SK-N-SH (cell line): ENCODE data around the gene MRPL58. TPM values are rescaled to one million over a fixed set of nuclear protein-coding genes. Genes with fewer than 3 reads are reported as not detected.

Source experiments
- CTCF ChIA-PET: fragments of 300-600, 350-600 bp; formaldehyde crosslinking; extraction: SDS; loops from one replicate; lab custom pipeline; 2021; lab: Yijun Ruan, JAX
- POLR2A ChIA-PET: fragments of 350-600 bp; sonication (Branson Sonifier 250); formaldehyde crosslinking; extraction: SDS; loops from one replicate; lab custom pipeline; 2020; ENCODE audit warnings: antibody characterized with exemption, inconsistent platforms; lab: Yijun Ruan, JAX
- DNase-seq: peaks from one replicate; pipeline ENCODE4 v3.0.0; 2012
- H2AFZ ChIP-seq: fragments of 200-600 bp; sonication (generic); 2 replicates; pipeline ENCODE4 v1.8.1; 2016; ENCODE audit warnings: antibody characterized with exemption, mild to moderate bottlenecking, low read depth
- H3F3A ChIP-seq: fragments of 200-600 bp; sonication (generic); replicated peaks from 2 replicates; pipeline ENCODE3; 2016; ENCODE audit warnings: antibody characterized with exemption, mild to moderate bottlenecking; ENCODE audit not compliant: insufficient read depth
- H3K27ac ChIP-seq, 2 experiments: fragments of 200-500 bp in 1 of 2; fragments of 200-600 bp in 1 of 2; sonication (Bioruptor generic) in 1 of 2; sonication (generic), shearing (Covaris generic) in 1 of 2; 2 replicates each; pipeline versions ENCODE4 v1.5.1 to v1.6.1; 2014 to 2016; ENCODE audit warnings: low read depth in 2 of 2, inconsistent platforms in 1 of 2, low read length in 1 of 2, mild to moderate bottlenecking in 1 of 2, mixed read lengths in 1 of 2
- H3K27me3 ChIP-seq: fragments of 200-600 bp; sonication (generic), shearing (Covaris generic); 2 replicates; pipeline ENCODE4 v1.6.1; 2016; ENCODE audit warnings: mixed run types; ENCODE audit not compliant: insufficient read depth
- H3K36me3 ChIP-seq, 2 experiments: fragments of 200-500 bp in 1 of 2; fragments of 200-600 bp in 1 of 2; sonication (Bioruptor generic) in 1 of 2; sonication (generic) in 1 of 2; replicated peaks in 1 of 2; 2 replicates each; pipeline versions ENCODE3 to v1.5.1; 2014 to 2016; ENCODE audit warnings: low read length in 1 of 2, mild to moderate bottlenecking in 1 of 2; ENCODE audit not compliant: insufficient read depth in 2 of 2, control insufficient read depth in 1 of 2
- H3K4me1 ChIP-seq, 2 experiments: fragments of 200-500 bp in 1 of 2; fragments of 200-600 bp in 1 of 2; sonication (Bioruptor generic) in 1 of 2; sonication (generic), shearing (Covaris generic) in 1 of 2; 2 replicates each; pipeline versions ENCODE4 v1.5.1 to v1.6.1; 2014 to 2016; ENCODE audit warnings: low read depth in 1 of 2, low read length in 1 of 2, mixed run types in 1 of 2; ENCODE audit not compliant: insufficient read depth in 2 of 2, control insufficient read depth in 1 of 2
- H3K4me2 ChIP-seq: fragments of 200-600 bp; sonication (generic), shearing (Covaris generic); 2 replicates; pipeline ENCODE4 v1.6.1; 2017; ENCODE audit warnings: mixed run types
- H3K4me3 ChIP-seq, 2 experiments: fragments of 200-500 bp in 1 of 2; fragments of 200-600 bp in 1 of 2; sonication (Bioruptor generic) in 1 of 2; sonication (generic), shearing (Covaris generic) in 1 of 2; 2 replicates each; pipeline versions ENCODE4 v1.5.1 to v1.8.1; 2014 to 2016; ENCODE audit warnings: low read depth in 2 of 2, inconsistent platforms in 1 of 2, low read length in 1 of 2, mild to moderate bottlenecking in 1 of 2, mixed read lengths in 1 of 2, moderate library complexity in 1 of 2
- H3K79me2 ChIP-seq: fragments of 200-600 bp; sonication (generic); 2 replicates; pipeline ENCODE4 v1.8.1; 2017; ENCODE audit warnings: mild to moderate bottlenecking; ENCODE audit not compliant: insufficient read depth
- H3K9ac ChIP-seq: fragments of 200-600 bp; sonication (generic); 2 replicates; pipeline ENCODE4 v1.6.1; 2017; ENCODE audit warnings: mixed run types
- H3K9me2 ChIP-seq: fragments of 200-600 bp; sonication (generic); 2 replicates; pipeline ENCODE4 v1.6.1; 2017; ENCODE audit warnings: mixed run types
- H3K9me3 ChIP-seq: fragments of 200-600 bp; sonication (generic); 2 replicates; pipeline ENCODE4 v1.6.1; 2017; ENCODE audit warnings: mixed run types, mild to moderate bottlenecking, moderate library complexity
- H4K20me1 ChIP-seq: fragments of 200-600 bp; sonication (generic); 2 replicates; pipeline ENCODE4 v1.6.1; 2017; ENCODE audit warnings: mild to moderate bottlenecking, mixed run types; ENCODE audit not compliant: insufficient read depth
- CHD2 ChIP-seq: fragments of 150-350 bp; IDR thresholded peaks from 2 replicates; pipeline ENCODE4 v1.6.1; 2018; ENCODE audit warnings: low read length; ENCODE audit not compliant: partially characterized antibody
- CTCF ChIP-seq: fragments of 200-600 bp; sonication (generic); IDR thresholded peaks from 2 replicates; pipeline ENCODE4 v1.6.1; 2017; ENCODE audit warnings: antibody characterized with exemption, mild to moderate bottlenecking, moderate library complexity
- FOXM1 ChIP-seq: IDR thresholded peaks from 2 replicates; pipeline ENCODE4 v1.4.0; 2012; ENCODE audit warnings: low read depth, mild to moderate bottlenecking
- GABPA ChIP-seq: IDR thresholded peaks from 2 replicates; pipeline ENCODE4 v1.4.0; 2012; ENCODE audit warnings: low read depth, mild to moderate bottlenecking
- GATA2 ChIP-seq: sonication (generic); formaldehyde crosslinking; IDR thresholded peaks from 2 replicates; pipeline ENCODE4 v1.5.0; 2020; ENCODE audit warnings: mild to moderate bottlenecking, missing genetic modification reagents
- IRF3 ChIP-seq: fragments of 150-350 bp; IDR thresholded peaks from 2 replicates; pipeline ENCODE4 v1.6.1; 2016; ENCODE audit warnings: mild to moderate bottlenecking, low read depth, low read length
- MAX ChIP-seq: IDR thresholded peaks from 2 replicates; pipeline ENCODE4 v1.4.0; 2012; ENCODE audit warnings: low read depth
- MEF2A ChIP-seq: IDR thresholded peaks from 2 replicates; pipeline ENCODE4 v1.4.0; 2012; ENCODE audit warnings: low read depth, borderline replicate concordance
- MXI1 ChIP-seq: IDR thresholded peaks from 2 replicates; pipeline ENCODE4 v1.6.1; 2012; ENCODE audit warnings: mild to moderate bottlenecking, low read depth, low read length, improper control_type of control experiment
- NFIC ChIP-seq: IDR thresholded peaks from 2 replicates; pipeline ENCODE4 v1.4.0; 2012; ENCODE audit warnings: borderline replicate concordance
- NRF1 ChIP-seq: IDR thresholded peaks from 2 replicates; pipeline ENCODE4 v1.6.1; 2012; ENCODE audit warnings: low read depth, mild to moderate bottlenecking, low read length
- POLR2AphosphoS5 ChIP-seq: IDR thresholded peaks from 2 replicates; pipeline ENCODE4 v1.6.1; 2012; ENCODE audit warnings: low read depth, low read length
- RCOR1 ChIP-seq: fragments of 150-350 bp; IDR thresholded peaks from 2 replicates; pipeline ENCODE4 v1.6.1; 2017; ENCODE audit warnings: antibody characterized with exemption, low read length
- RXRA ChIP-seq: IDR thresholded peaks from 2 replicates; pipeline ENCODE4 v1.4.0; 2012; ENCODE audit warnings: low read depth, mild to moderate bottlenecking, borderline replicate concordance
- TAF1 ChIP-seq: IDR thresholded peaks from 2 replicates; pipeline ENCODE4 v1.6.1; 2012; ENCODE audit warnings: low read depth, mild to moderate bottlenecking, low read length, moderate library complexity, borderline replicate concordance
- TCF12 ChIP-seq: IDR thresholded peaks from 2 replicates; pipeline ENCODE4 v1.4.0; 2012
- USF2 ChIP-seq: fragments of 150-350 bp; IDR thresholded peaks from 2 replicates; pipeline ENCODE4 v1.6.1; 2017; ENCODE audit warnings: antibody characterized with exemption, low read length, low read depth, borderline replicate concordance
- YY1 ChIP-seq: IDR thresholded peaks from 2 replicates; pipeline ENCODE4 v1.4.0; 2012; ENCODE audit warnings: low read depth, mild to moderate bottlenecking
- WGBS: methylation state at CpG from one replicate; pipeline ENCODE4 v1.1.6; 2017; ENCODE audit warnings: low lambda C conversion rate; 5-methylcytosine and 5-hydroxymethylcytosine counted together
- polyA plus RNA-seq, 3 experiments: library from polyadenylated mRNA; depleted of rRNA; stranded (reverse); fragments of >200 nt; gene quantifications; 2 replicates each; pipeline ENCODE4 v1.2.3, GENCODE V29; 2012

MRPL58 gene
- polyA plus RNA-seq, 1 of the 3 experiments (the other 2 are of a cell fraction): 87.3 TPM

- Histone ChIP-seq H3K27me3 (peaks cover 13% of the 10 kb centered on the region), H4K20me1 (no peaks in the 10 kb centered on the region), H3K27ac (no peak overlapping the region), H3K36me3 (no peaks in the 10 kb centered on the region), H3K4me2 (no peak overlapping the region), H3K9me3 (no peaks in the 10 kb centered on the region), H3K9ac (no peak overlapping the region), H2AFZ (no peak overlapping the region), H3K9me2 (no peaks in the 10 kb centered on the region), H3K4me3 (no peak overlapping the region), H3K79me2 (peaks cover 3% of the 10 kb centered on the region; the same call in 1 of the 2 replicates), H3F3A (peaks cover 11% of the 10 kb centered on the region), H3K4me1 (peaks cover 5 to 8% of the 10 kb centered on the region in 2 experiments; a peak in 2 of 4 replicates)
- no peak for DNase-seq
- CTCF ChIA-PET: interaction anchor here (0.6 to 12.5 kb wide), 5 partner anchors 9 to 192 kb away, joined by 3 to 219 read pairs (median 3); partner anchors contain the start of gene CDR2L
- TF ChIP-seq IRF3 (no peak), CTCF (no peak), GABPA (no peak), RXRA (no peak), NRF1 (no peak), TAF1 (no peak), MXI1 (no peak), USF2 (no peak), FOXM1 (no peak), CHD2 (no peak), YY1 (no peak), TCF12 (no peak), RCOR1 (no peak), GATA2 (CRISPR knock-in tag) (no peak), MEF2A (no peak), MAX (no peak), POLR2AphosphoS5 (no peak), NFIC (no peak)
- WGBS: 77% methylated on average over 3 of the region's 3 CpGs
- POLR2A ChIA-PET: no interaction called here
Observed at GRCh38 chr17:74978240-74978639, 34.2 kb upstream of the MRPL58 start.
